ENCODE measurements around the gene NFIB. TPM values are rescaled to one million over a fixed set of nuclear protein-coding genes. Genes with fewer than 3 reads are reported as not detected.

Gene NFIB
- total and polyA plus RNA-seq, 2 of the 8 experiments (the other 6 are each of a cell fraction or from before 2014, with no cell fraction given), result 2.6 to 13.1 TPM

GRCh38 chr9:14262827-14263226 lies 51.1 kb downstream of the NFIB start:
- Histone ChIP-seq H3K79me2 (ENCODE audit: control insufficient read depth in 1 of 2, insufficient read depth in 2 of 2, low read length in 2 of 2) (no peaks in the 10 kb centered on the region), H2AFZ (ENCODE audit: low read length) (no peak overlapping the region), H3K18ac (ENCODE audit: extremely low read depth, low read length) (no peak overlapping the region), H2BK12ac (ENCODE audit: low read depth, low read length) (no peak overlapping the region), H3K14ac (ENCODE audit: insufficient read length) (no peak overlapping the region), H2AK5ac (ENCODE audit: low read depth, low read length) (no peak overlapping the region), H2BK5ac (ENCODE audit: low read depth, low read length) (no peak overlapping the region), H4K91ac (replicated peaks; ENCODE audit: insufficient read length, low read length) (no peak overlapping the region), H4K5ac (ENCODE audit: insufficient read length, low read depth, low read length) (no peak overlapping the region), H2BK120ac (replicated peaks; ENCODE audit: low read depth, low read length) (no peak overlapping the region), H3K23ac (ENCODE audit: insufficient read length) (no peak overlapping the region), H4K20me1 (replicated peaks in 1 of 2; ENCODE audit: control insufficient read depth in 1 of 2, insufficient read depth in 2 of 2, low read length in 2 of 2) (no peaks in the 10 kb centered on the region), H3K4me2 (ENCODE audit: insufficient read depth in 1 of 2, low read depth in 2 of 2, low read length in 2 of 2) (no peak overlapping the region), H3K27ac (ENCODE audit: low read depth, low read length) (no peak overlapping the region), H2BK15ac (ENCODE audit: low read length) (no peak overlapping the region), H3K27me3 (replicated peaks in 1 of 4; ENCODE audit: control insufficient read depth in 3 of 4, extremely low read depth in 1 of 4, insufficient read depth in 3 of 4, low read length in 3 of 4) (no peaks in the 10 kb centered on the region), H3K56ac (replicated peaks; ENCODE audit: insufficient read length, low read depth, low read length) (no peak overlapping the region), H3K23me2 (ENCODE audit: low read depth, low read length) (no peaks in the 10 kb centered on the region), H3K9ac (replicated peaks in 1 of 4; ENCODE audit: extremely low read depth in 1 of 4, low read depth in 3 of 4, low read length in 3 of 4) (no peak overlapping the region), H3K79me1 (ENCODE audit: low read depth, low read length) (no peaks in the 10 kb centered on the region; the same call in 1 of the 2 replicates), H3K36me3 (ENCODE audit: control insufficient read depth in 2 of 4, insufficient read depth in 4 of 4, low read length in 3 of 4) (no peaks in the 10 kb centered on the region; a peak in 1 of 8 replicates), H3K4me3 (ENCODE audit: extremely low read depth in 1 of 4, insufficient read depth in 2 of 4, low read depth in 3 of 4, low read length in 4 of 4) (no peak overlapping the region), H3K4me1 (replicated peaks in 1 of 4; ENCODE audit: control insufficient read depth in 3 of 4, insufficient read depth in 4 of 4, low read length in 3 of 4) (peaks cover 0 to 6% (median 0%) of the 10 kb centered on the region in 4 experiments; a peak in 1 of 7 replicates), H2BK20ac (ENCODE audit: low read length) (no peak overlapping the region), H3K4ac (replicated peaks; ENCODE audit: insufficient read length, low read depth, low read length) (no peak overlapping the region), H3K9me3 (ENCODE audit: insufficient read depth in 2 of 2, low read depth in 1 of 2, low read length in 1 of 2) (no peaks in the 10 kb centered on the region), H4K8ac (ENCODE audit: extremely low read depth, insufficient read depth, low read length) (no peak overlapping the region)
- FAIRE-seq, result no peak
- 90% methylated on average over 2 of the region's 2 CpGs; no CpG with 5 or more reads in 1 of the 2 experiments for WGBS, 2 experiments (ENCODE audit: extremely low coverage in 1 of 2, insufficient coverage in 1 of 2, insufficient read length in 1 of 2, insufficient replicate concordance in 2 of 2, low coverage in 1 of 2, low lambda C conversion rate in 2 of 2, missing lambda C conversion rate in 1 of 2)
- ChIA-PET CTCF (ENCODE audit: partially characterized antibody) (no interaction called here), POLR2A (ENCODE audit: partially characterized antibody) (no interaction called here)
- no peak for DNase-seq (ENCODE audit: low read depth in 1 of 2, low spot score in 2 of 2)
- TF ChIP-seq RBBP5 (IDR thresholded peaks at IDR 0.05; ENCODE audit: borderline replicate concordance, low read depth, low read length) (no peak), EZH2 (IDR thresholded peaks at IDR 0.05; ENCODE audit: low read depth, low read length, severe bottlenecking) (no peak), CHD2 (IDR thresholded peaks at IDR 0.05; ENCODE audit: low read length) (no peak), CHD1 (IDR thresholded peaks at IDR 0.05; ENCODE audit: low read depth, low read length) (no peak), NRF1 (IDR thresholded peaks at IDR 0.05; ENCODE audit: low read depth, low read length) (no peak), CBX5 (IDR thresholded peaks at IDR 0.05; ENCODE audit: low read depth, low read length) (no peak), TCF12 (IDR thresholded peaks at IDR 0.05; ENCODE audit: low read depth, low read length) (no peak), TBP (IDR thresholded peaks at IDR 0.05; ENCODE audit: low read depth, low read length) (no peak), POLR2A (IDR thresholded peaks at IDR 0.05; ENCODE audit: control extremely low read depth in 1 of 2, low read depth in 2 of 2, low read length in 2 of 2) (no peak), BCL11A (IDR thresholded peaks at IDR 0.05; ENCODE audit: low read depth in 2 of 2, low read length in 2 of 2) (no peak), POU5F1 (IDR thresholded peaks at IDR 0.05; ENCODE audit: low read depth, low read length) (no peak), GABPA (IDR thresholded peaks at IDR 0.05; ENCODE audit: borderline replicate concordance, insufficient read depth, low read length) (no peak), JUND (IDR thresholded peaks at IDR 0.05; ENCODE audit: low read length) (no peak), POLR2AphosphoS5 (IDR thresholded peaks at IDR 0.05; ENCODE audit: low read depth, low read length) (no peak), SIN3A (conservative IDR thresholded peaks at IDR 0.05 in 1 of 2, IDR thresholded peaks at IDR 0.05 in 1 of 2; ENCODE audit: low read depth in 1 of 2, low read length in 2 of 2) (no peak), HDAC2 (IDR thresholded peaks at IDR 0.05; ENCODE audit: borderline replicate concordance in 1 of 2, low read depth in 2 of 2, low read length in 2 of 2) (no peak)
